ENCODE data around the gene UQCRFS1. TPM values are rescaled to one million over a fixed set of nuclear protein-coding genes. Genes with fewer than 3 reads are reported as not detected.

Gene UQCRFS1
- polyA plus RNA-seq, 1 donor (not counting 4 experiments of a cell fraction or from before 2014, with no cell fraction given) = 60.0 TPM

DNA sequence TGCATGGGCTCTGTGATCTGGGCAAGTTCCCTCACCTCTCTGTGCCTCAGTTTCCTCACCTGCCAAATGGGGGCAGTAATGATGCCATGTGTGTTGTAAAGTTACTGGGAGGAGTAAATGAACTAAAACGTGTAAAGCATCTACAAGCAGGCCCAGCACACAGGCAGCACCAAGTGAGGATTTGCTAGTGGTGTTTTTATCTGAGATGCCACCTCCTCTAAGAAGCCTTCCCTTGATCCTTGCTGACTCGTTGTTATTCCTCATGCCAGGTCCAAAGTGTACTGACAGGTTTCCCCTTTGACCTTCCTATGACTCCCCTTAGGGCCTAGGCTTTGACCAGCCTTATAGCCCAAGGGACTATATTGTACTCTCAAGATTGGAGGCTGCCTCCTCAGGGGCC is 1.5 kb upstream of the UQCRFS1 start:
- H3K27ac ChIP-seq (ENCODE audit: control insufficient read depth, insufficient read depth, low read length) = no peak overlapping the region
- no peak overlapping the region for H3K4me3 ChIP-seq (ENCODE audit: control insufficient read depth in 2 of 3, extremely low read depth in 1 of 3, insufficient read depth in 2 of 3, low read depth in 1 of 3, low read length in 3 of 3)
- H3K9me1 ChIP-seq (ENCODE audit: control insufficient read depth, extremely low read depth, insufficient read depth, low read length) = no peaks in the 10 kb centered on the region
- no peaks in the 10 kb centered on the region for H3K36me3 ChIP-seq (ENCODE audit: control insufficient read depth in 2 of 2, extremely low read depth in 1 of 2, insufficient read depth in 2 of 2, low read length in 2 of 2)
- H3K27me3 ChIP-seq (ENCODE audit: control insufficient read depth, extremely low read depth, insufficient read depth, low read length) = no peaks in the 10 kb centered on the region
- dilution Hi-C loops (cut with MboI; ENCODE audit: extremely low pct_ligation_motif_present, low sequenced_read_pairs) = no loop called here
- TF ChIP-seq EZH2 (IDR thresholded peaks at IDR 0.05; ENCODE audit: low read length) (no peak), CTCF (optimal IDR thresholded peaks at IDR 0.05 in 1 of 3, IDR thresholded peaks at IDR 0.05 in 1 of 3, conservative IDR thresholded peaks at IDR 0.05 in 1 of 3; ENCODE audit: extremely low read depth in 1 of 3, insufficient read depth in 2 of 3, low read length in 3 of 3) (no peak)
- no peaks in the 10 kb centered on the region for H3K9me3 ChIP-seq (ENCODE audit: control insufficient read depth, low read depth, low read length)
- H4K20me1 ChIP-seq (ENCODE audit: control insufficient read depth, extremely low read depth, insufficient read depth, low read length) = peaks cover 2% of the 10 kb centered on the region
- H3K4me2 ChIP-seq (ENCODE audit: control insufficient read depth, extremely low read depth, insufficient read depth, low read depth, low read length) = no peak overlapping the region
- FAIRE-seq = no peak
- H3K4me1 ChIP-seq (ENCODE audit: control insufficient read depth, extremely low read depth, insufficient read depth, low read length) = peaks cover 5% of the 10 kb centered on the region
- no peak overlapping the region for H3K9ac ChIP-seq (ENCODE audit: control insufficient read depth, extremely low read depth, insufficient read depth, low read length)
- no peak overlapping the region for H2AFZ ChIP-seq (ENCODE audit: control insufficient read depth, low read length)
- peaks cover 31% of the 10 kb centered on the region for H3K79me2 ChIP-seq (ENCODE audit: control insufficient read depth, insufficient read depth, low read length)
- no peak for DNase-seq (ENCODE audit: low read depth, low spot score)

DNA sequence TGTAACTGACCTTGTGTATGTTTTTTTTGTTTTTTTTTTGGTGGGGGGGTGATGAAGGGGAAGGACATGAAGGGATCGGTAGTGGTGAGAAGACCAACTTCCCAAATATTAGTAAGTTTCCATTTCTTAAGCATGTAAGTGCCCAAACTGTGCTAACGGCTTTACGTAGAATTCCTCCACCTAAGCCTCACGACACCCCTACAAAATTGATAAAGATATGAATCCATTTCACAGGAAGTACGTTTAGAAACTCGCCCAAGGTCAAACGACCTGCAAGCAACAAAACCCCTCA is 649 bp downstream of the UQCRFS1 start:
- dilution Hi-C loops (cut with MboI; ENCODE audit: extremely low pct_ligation_motif_present, low sequenced_read_pairs) = no loop called here
- no peak for DNase-seq (ENCODE audit: low read depth, low spot score)
- Histone ChIP-seq H3K79me2 (ENCODE audit: control insufficient read depth, insufficient read depth, low read length) (peaks cover 52% of the 10 kb centered on the region), H2AFZ (ENCODE audit: control insufficient read depth, low read length) (peak overlapping the region; percentile 33), H3K4me2 (ENCODE audit: control insufficient read depth, extremely low read depth, insufficient read depth, low read depth, low read length) (peak overlapping the region; percentile 88), H3K36me3 (ENCODE audit: control insufficient read depth in 2 of 2, extremely low read depth in 1 of 2, insufficient read depth in 2 of 2, low read length in 2 of 2) (peaks cover 0 to 3% of the 10 kb centered on the region in 2 experiments), H4K20me1 (ENCODE audit: control insufficient read depth, extremely low read depth, insufficient read depth, low read length) (peaks cover 2% of the 10 kb centered on the region), H3K9ac (ENCODE audit: control insufficient read depth, extremely low read depth, insufficient read depth, low read length) (peak overlapping the region; percentile 85), H3K9me1 (ENCODE audit: control insufficient read depth, extremely low read depth, insufficient read depth, low read length) (no peaks in the 10 kb centered on the region), H3K4me1 (ENCODE audit: control insufficient read depth, extremely low read depth, insufficient read depth, low read length) (peaks cover 5% of the 10 kb centered on the region), H3K9me3 (ENCODE audit: control insufficient read depth, low read depth, low read length) (no peaks in the 10 kb centered on the region), H3K4me3 (ENCODE audit: control insufficient read depth in 2 of 3, extremely low read depth in 1 of 3, insufficient read depth in 2 of 3, low read depth in 1 of 3, low read length in 3 of 3) (peak overlapping the region; percentile 75 to 81 (median 76)), H3K27me3 (ENCODE audit: control insufficient read depth, extremely low read depth, insufficient read depth, low read length) (no peaks in the 10 kb centered on the region), H3K27ac (ENCODE audit: control insufficient read depth, insufficient read depth, low read length) (peak overlapping the region; percentile 92)
- TF ChIP-seq EZH2 (IDR thresholded peaks at IDR 0.05; ENCODE audit: low read length) (no peak), CTCF (optimal IDR thresholded peaks at IDR 0.05 in 1 of 3, IDR thresholded peaks at IDR 0.05 in 1 of 3, conservative IDR thresholded peaks at IDR 0.05 in 1 of 3; ENCODE audit: extremely low read depth in 1 of 3, insufficient read depth in 2 of 3, low read length in 3 of 3) (no peak)
- no peak for FAIRE-seq
